GM12865 (cell line): ENCODE data around the gene CADM2.

Source experiments
- DNase-seq: peaks from one replicate; pipeline ENCODE4 v3.0.0; 2010; ENCODE audit warnings: low read depth
- H3K4me3 ChIP-seq: 2 replicates; pipeline ENCODE4 v1.5.1; 2011; ENCODE audit warnings: mild to moderate bottlenecking, low read depth, low read length, control low read depth
- CTCF ChIP-seq: IDR thresholded peaks from 2 replicates; pipeline ENCODE4 v1.5.1; 2011; ENCODE audit warnings: low read length, control low read depth, low read depth, inconsistent platforms; ENCODE audit not compliant: insufficient read depth; ENCODE audit errors: missing control alignments

CADM2 gene

GRCh38 chr3:85800676-85801075, 841.9 kb downstream of the CADM2 start:
- no peak for TF ChIP-seq CTCF
- H3K4me3 ChIP-seq: no peak overlapping the region
- no peak for DNase-seq

- H3K4me3 ChIP-seq: no peak overlapping the region
- DNase-seq: no peak
Measured at GRCh38 chr3:85801955-85802354, 843.2 kb downstream of the CADM2 start.

GRCh38 chr3:85808755-85809154, 850.0 kb downstream of the CADM2 start:
- TF ChIP-seq CTCF: no peak
- no peak overlapping the region for H3K4me3 ChIP-seq
- no peak for DNase-seq

More at GRCh38 chr3:85801955-85802354, 843.2 kb downstream of the CADM2 start:
- TF ChIP-seq CTCF: peak; percentile 11

- peak; percentile 26 for DNase-seq
- peak; percentile 44 for TF ChIP-seq CTCF
- H3K4me3 ChIP-seq: no peak overlapping the region
Measured at GRCh38 chr3:85821130-85821756, 862.5 kb downstream of the CADM2 start.

- no peak overlapping the region for H3K4me3 ChIP-seq
- no peak for TF ChIP-seq CTCF
- DNase-seq: no peak
Measured at GRCh38 chr3:85835857-85836440, 877.2 kb downstream of the CADM2 start.

GRCh38 chr3:85837402-85837801, 878.6 kb downstream of the CADM2 start:
- no peak for DNase-seq
- no peak for TF ChIP-seq CTCF

GRCh38 chr3:85838921-85839320, 880.1 kb downstream of the CADM2 start:
- no peak overlapping the region for H3K4me3 ChIP-seq
- no peak for DNase-seq
- TF ChIP-seq CTCF: no peak

More at GRCh38 chr3:85837402-85837801, 878.6 kb downstream of the CADM2 start:
- H3K4me3 ChIP-seq: no peak overlapping the region
